Mucosa of stomach (tissue), 1 donor: ENCODE results near the gene FKBP14.
"Not testable (repeated sequence)": the region's sequence is repeated elsewhere in the genome, so short reads cannot be mapped to it uniquely, and the experiment has no call there.

ENCODE experiments used
- H3K27me3 ChIP-seq: one replicate; pipeline ENCODE4 v1.7.0; 2013; ENCODE audit warnings: mild to moderate bottlenecking, low read length; ENCODE audit not compliant: control insufficient read depth, insufficient read depth
- H3K36me3 ChIP-seq: one replicate; pipeline ENCODE4 v1.7.0; 2013; ENCODE audit warnings: low read length; ENCODE audit not compliant: control insufficient read depth, insufficient read depth
- H3K4me1 ChIP-seq: one replicate; pipeline ENCODE4 v1.7.0; 2013; ENCODE audit warnings: mild to moderate bottlenecking, low read length; ENCODE audit not compliant: control insufficient read depth, insufficient read depth
- H3K4me3 ChIP-seq: one replicate; pipeline ENCODE4 v1.7.0; 2013; ENCODE audit warnings: low read length
- H3K9ac ChIP-seq: one replicate; pipeline ENCODE4 v1.7.0; 2013; ENCODE audit warnings: mild to moderate bottlenecking, low read length, moderate library complexity
- H3K9me3 ChIP-seq: one replicate; pipeline ENCODE4 v1.7.0; 2013; ENCODE audit warnings: mild to moderate bottlenecking, low read length, moderate library complexity; ENCODE audit not compliant: control insufficient read depth
- donor health status: Pancreatic carcinoma.

FKBP14 gene

DNA sequence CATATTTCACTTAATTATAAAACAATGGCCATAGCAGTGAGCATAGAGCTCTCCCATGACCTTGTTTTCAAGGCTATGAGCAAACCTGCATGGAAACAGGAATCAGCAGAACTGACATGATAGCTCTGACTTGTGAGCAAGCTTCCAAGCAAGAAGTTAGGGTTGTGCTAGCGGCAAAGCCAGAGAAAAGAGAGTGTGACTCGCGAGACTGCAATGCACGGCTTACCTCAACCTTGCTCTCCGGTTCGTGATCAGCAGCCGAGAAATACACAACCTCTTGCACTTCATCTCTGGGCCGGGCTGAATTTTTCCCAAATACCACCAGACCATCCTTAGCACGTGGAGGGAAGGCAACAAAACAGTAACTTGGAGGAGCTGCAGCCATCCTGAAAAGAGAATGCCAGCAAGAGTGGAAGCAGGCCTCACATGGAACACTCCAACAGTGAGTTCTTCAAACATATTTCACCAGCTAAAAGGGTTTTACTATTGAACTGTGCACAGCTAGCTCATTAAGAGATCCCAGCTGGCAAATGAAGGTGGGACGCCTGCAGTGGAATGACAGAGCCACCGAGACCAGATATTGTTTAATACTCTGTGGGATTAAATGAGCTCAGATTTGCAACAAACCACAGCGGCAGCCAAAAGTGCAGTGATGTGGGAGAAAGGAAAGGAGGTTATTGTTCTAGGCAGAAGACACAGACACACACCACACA is 57.7 kb downstream of the FKBP14 start:
- no peak overlapping the region for H3K4me3 ChIP-seq
- H3K9ac ChIP-seq, result no peak overlapping the region
- H3K27me3 ChIP-seq, result no peaks in the 10 kb centered on the region
- no peaks in the 10 kb centered on the region for H3K9me3 ChIP-seq
- no peaks in the 10 kb centered on the region for H3K4me1 ChIP-seq
- H3K36me3 ChIP-seq, result no peaks in the 10 kb centered on the region

DNA sequence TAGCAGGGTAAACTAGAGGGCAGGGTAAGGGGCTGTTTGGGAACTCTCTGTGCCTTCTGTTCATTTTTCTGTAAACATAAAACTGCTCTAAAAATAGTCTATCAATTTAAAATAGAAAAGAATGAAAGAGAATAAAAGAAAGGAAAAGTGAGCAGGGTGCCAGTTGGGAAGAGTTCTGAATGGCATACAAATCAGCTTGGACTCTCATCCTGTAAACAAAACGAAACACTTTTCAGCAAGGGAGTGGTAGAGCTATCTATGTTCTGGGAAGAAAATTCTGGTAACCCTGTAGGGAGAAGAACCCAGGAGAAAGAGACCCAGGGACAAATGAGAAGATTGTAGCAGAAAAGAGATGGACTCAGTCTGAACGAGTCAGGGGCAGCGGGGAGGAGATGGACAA is 61.5 kb downstream of the FKBP14 start:
- H3K4me1 ChIP-seq, result no peaks in the 10 kb centered on the region
- H3K27me3 ChIP-seq, result no peaks in the 10 kb centered on the region
- no peak overlapping the region for H3K4me3 ChIP-seq
- no peaks in the 10 kb centered on the region for H3K36me3 ChIP-seq
- no peaks in the 10 kb centered on the region for H3K9me3 ChIP-seq
- no peak overlapping the region for H3K9ac ChIP-seq

DNA sequence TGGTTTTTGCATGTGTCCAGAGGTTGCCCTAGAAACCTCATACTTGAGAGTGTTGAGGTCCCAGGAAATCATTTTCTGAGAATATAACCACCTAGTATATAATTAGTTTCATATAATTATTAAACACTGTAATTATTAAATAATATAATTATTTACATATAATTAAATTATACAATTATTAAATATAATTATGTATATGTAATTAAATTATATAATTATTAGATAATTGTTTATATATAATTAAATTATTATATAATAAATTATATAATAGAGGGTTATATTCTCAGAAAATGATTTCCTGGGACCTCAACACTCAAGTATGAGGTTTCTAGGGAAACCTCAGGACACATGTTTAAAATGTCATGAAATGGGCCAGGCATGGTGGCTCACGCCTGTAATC is 64.5 kb downstream of the FKBP14 start:
- H3K36me3 ChIP-seq, result no peaks in the 10 kb centered on the region
- H3K9me3 ChIP-seq, result no peaks in the 10 kb centered on the region
- H3K4me1 ChIP-seq, result no peaks in the 10 kb centered on the region
- H3K4me3 ChIP-seq, result no peak overlapping the region
- H3K9ac ChIP-seq, result no peak overlapping the region
- no peaks in the 10 kb centered on the region for H3K27me3 ChIP-seq

DNA sequence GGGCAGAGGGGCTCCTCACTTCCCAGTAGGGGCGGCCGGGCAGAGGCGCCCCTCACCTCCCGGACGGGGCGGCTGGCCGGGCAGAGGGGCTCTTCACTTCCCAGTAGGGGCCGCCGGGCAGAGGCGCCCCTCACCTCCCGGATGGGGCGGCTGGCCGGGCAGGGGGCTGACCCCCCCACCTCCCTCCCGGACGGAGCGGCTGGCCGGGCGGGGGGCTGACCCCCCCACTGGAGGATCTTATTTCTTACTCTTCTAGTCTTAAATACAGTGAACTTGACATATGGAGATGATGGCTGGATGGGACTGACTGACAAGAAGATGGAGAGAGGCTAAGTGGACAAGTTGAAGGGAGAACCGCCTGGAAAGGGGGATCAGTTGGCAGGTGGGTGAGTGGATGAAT is 64.9 kb downstream of the FKBP14 start:
- H3K9ac ChIP-seq, H3K27me3 ChIP-seq, H3K4me1 ChIP-seq, H3K9me3 ChIP-seq, H3K36me3 ChIP-seq, H3K4me3 ChIP-seq: not testable (repeated sequence)
